HepG2 (cell line): ENCODE results near the gene POC1A. TPM values are rescaled to one million over a fixed set of nuclear protein-coding genes. Genes with fewer than 3 reads are reported as not detected.

Source experiments
- HOXD1 ChIP-seq: sonication (generic); formaldehyde crosslinking; IDR thresholded peaks from 2 replicates; pipeline ENCODE4 v1.5.0; 2020; ENCODE audit warnings: missing genetic modification reagents
- MAZ ChIP-seq, 2 experiments: sonication (generic) in 1 of 2; formaldehyde crosslinking in 1 of 2; IDR thresholded peaks; 2 replicates each; pipeline versions ENCODE4 v1.5.0 to v1.6.1; 2012 to 2020; ENCODE audit warnings: low read depth in 2 of 2, mild to moderate bottlenecking in 2 of 2, borderline replicate concordance in 1 of 2, improper control_type of control experiment in 1 of 2, low read length in 1 of 2, missing genetic modification reagents in 1 of 2, moderate library complexity in 1 of 2
- MED8 ChIP-seq: sonication (generic); formaldehyde crosslinking; IDR thresholded peaks from 2 replicates; pipeline ENCODE4 v1.8.1; 2023; ENCODE audit warnings: mild to moderate bottlenecking, missing genetic modification reagents; ENCODE audit not compliant: insufficient replicate concordance
- NCOA1 ChIP-seq: sonication (generic); formaldehyde crosslinking; IDR thresholded peaks from 2 replicates; pipeline ENCODE4 v1.9.0; 2021; ENCODE audit warnings: missing genetic modification reagents
- NFRKB ChIP-seq: fragments of 450-650 bp; IDR thresholded peaks from 2 replicates; pipeline ENCODE4 v1.6.1; 2017
- POLR2AphosphoS5 ChIP-seq: IDR thresholded peaks from 2 replicates; pipeline ENCODE4 v1.6.1; 2012; ENCODE audit warnings: low read depth, low read length
- RAD51 ChIP-seq: fragments of 450-650 bp; IDR thresholded peaks from 2 replicates; pipeline ENCODE4 v1.6.1; 2016; ENCODE audit warnings: borderline replicate concordance
- SPEN ChIP-seq: sonication (generic); formaldehyde crosslinking; IDR thresholded peaks from 2 replicates; pipeline ENCODE4 v1.5.1; 2020; ENCODE audit warnings: low read depth, mild to moderate bottlenecking, missing genetic modification reagents
- STAT5B ChIP-seq: sonication (generic); formaldehyde crosslinking; IDR thresholded peaks from 2 replicates; pipeline ENCODE4 v1.4.0; 2020; ENCODE audit warnings: missing genetic modification reagents
- TCF7 ChIP-seq: sonication (generic); IDR thresholded peaks from 2 replicates; pipeline ENCODE4 v1.6.1; 2016; ENCODE audit warnings: antibody characterized with exemption, low read depth
- ZFY ChIP-seq: sonication (generic); formaldehyde crosslinking; IDR thresholded peaks from 2 replicates; pipeline ENCODE4 v1.4.0; 2020; ENCODE audit warnings: missing genetic modification reagents
- ZSCAN21 ChIP-seq: sonication (generic); formaldehyde crosslinking; IDR thresholded peaks from 2 replicates; pipeline ENCODE4 v1.8.0; 2022; ENCODE audit warnings: mild to moderate bottlenecking, missing genetic modification reagents, moderate library complexity, borderline replicate concordance
- polyA plus RNA-seq, 8 experiments: library from polyadenylated mRNA; depleted of rRNA in 3 of 8; stranded (reverse) in 7 of 8; unstranded in 1 of 8; fragments of >200 nt; fragmentation: Illumina TruSeq in 4 of 8; extraction: Trizol in 4 of 8; gene quantifications; 2 replicates each; pipeline versions ENCODE4 v1.2.1 to v1.2.3, GENCODE V29; 2011 to 2016; ENCODE audit warnings: low read depth in 4 of 8, missing spikeins in 1 of 8, mixed read lengths in 1 of 8; ENCODE audit not compliant: insufficient read depth in 1 of 8
- total RNA-seq, 5 experiments: library from RNA; depleted of rRNA; stranded (reverse); fragments of >200 nt; fragmentation: Illumina TruSeq; extraction: Trizol; gene quantifications; 2 replicates each; pipeline ENCODE4 v1.2.3, GENCODE V29; 2016; ENCODE audit warnings: low read depth in 1 of 5
- TF ChIP-seq, protein P1 (sequence below): sonication (generic); formaldehyde crosslinking; IDR thresholded peaks from 2 replicates; pipeline ENCODE4 v1.9.0; 2022; ENCODE audit warnings: missing genetic modification reagents, mild to moderate bottlenecking, borderline replicate concordance
- TF ChIP-seq, protein P2 (sequence below): sonication (generic); formaldehyde crosslinking; IDR thresholded peaks from 2 replicates; pipeline ENCODE4 v1.8.0; 2022; ENCODE audit warnings: missing genetic modification reagents, low read depth, mild to moderate bottlenecking, borderline replicate concordance
- TF ChIP-seq, protein P3 (sequence below): IDR thresholded peaks from 2 replicates; pipeline ENCODE4 v1.6.1; 2016; ENCODE audit warnings: missing compliant biosample characterization, missing genetic modification reagents, borderline replicate concordance
- TF ChIP-seq, protein P4 (sequence below): IDR thresholded peaks from 2 replicates; pipeline ENCODE4 v1.6.1; 2012; ENCODE audit warnings: inconsistent platforms
- TF ChIP-seq, protein P5 (sequence below): sonication (generic); formaldehyde crosslinking; IDR thresholded peaks from 2 replicates; pipeline ENCODE4 v1.4.0; 2020; ENCODE audit warnings: mild to moderate bottlenecking, missing genetic modification reagents
- TF ChIP-seq, protein P6 (sequence below): sonication (generic); formaldehyde crosslinking; IDR thresholded peaks from 2 replicates; pipeline ENCODE4 v1.4.0; 2020; ENCODE audit warnings: mild to moderate bottlenecking, missing genetic modification reagents
- TF ChIP-seq, protein P7 (sequence below): IDR thresholded peaks from 2 replicates; pipeline ENCODE4 v1.6.1; 2016; ENCODE audit warnings: low read depth, control low read depth

Gene POC1A
- total and polyA plus RNA-seq, 2 of the 13 experiments (the other 11 are each of a cell fraction or from before 2014, with no cell fraction given) = 14.6 to 20.0 TPM

DNA sequence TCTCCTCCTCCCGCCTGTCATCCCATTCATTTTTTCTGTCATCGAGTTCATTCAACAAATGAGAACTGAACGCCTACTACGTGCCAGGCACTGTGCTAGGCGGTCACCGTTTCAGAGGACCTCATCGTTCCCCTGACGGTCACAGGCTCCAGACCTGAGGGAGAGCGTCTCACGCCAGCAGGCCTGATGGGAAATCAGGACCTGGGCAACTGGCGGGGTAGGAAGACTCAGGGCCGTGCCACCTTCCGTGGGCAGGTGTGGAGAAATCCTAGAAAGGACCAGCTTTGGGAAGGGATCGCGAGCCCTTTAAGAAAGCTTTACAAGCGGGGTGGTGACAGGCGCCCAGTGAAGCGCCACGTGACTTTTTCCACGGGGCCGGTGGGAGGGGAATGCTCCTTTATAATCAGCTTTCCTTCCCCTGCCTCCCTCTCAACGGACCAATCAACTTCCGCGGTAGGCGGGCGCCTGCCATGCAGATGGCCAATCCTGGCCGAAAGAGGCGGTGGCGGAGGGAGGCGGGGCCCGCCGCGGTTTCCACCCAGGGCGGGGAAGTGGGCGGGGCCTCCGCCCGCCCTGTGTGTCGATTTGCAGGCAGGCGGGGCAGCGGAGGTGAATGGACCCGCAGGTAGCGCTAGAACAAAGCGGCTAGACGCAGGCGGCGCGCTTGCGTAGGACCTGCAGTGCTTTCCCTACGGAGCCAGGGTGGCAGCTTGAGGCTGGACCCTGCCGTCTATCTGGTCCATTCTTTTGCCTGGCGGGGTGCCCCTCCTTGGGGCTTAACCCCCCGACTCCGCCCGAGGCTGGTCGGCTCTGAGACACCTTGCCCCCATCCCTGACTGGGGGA is 97.0 kb downstream of the POC1A start (continued):
- TF ChIP-seq, protein P1, sequence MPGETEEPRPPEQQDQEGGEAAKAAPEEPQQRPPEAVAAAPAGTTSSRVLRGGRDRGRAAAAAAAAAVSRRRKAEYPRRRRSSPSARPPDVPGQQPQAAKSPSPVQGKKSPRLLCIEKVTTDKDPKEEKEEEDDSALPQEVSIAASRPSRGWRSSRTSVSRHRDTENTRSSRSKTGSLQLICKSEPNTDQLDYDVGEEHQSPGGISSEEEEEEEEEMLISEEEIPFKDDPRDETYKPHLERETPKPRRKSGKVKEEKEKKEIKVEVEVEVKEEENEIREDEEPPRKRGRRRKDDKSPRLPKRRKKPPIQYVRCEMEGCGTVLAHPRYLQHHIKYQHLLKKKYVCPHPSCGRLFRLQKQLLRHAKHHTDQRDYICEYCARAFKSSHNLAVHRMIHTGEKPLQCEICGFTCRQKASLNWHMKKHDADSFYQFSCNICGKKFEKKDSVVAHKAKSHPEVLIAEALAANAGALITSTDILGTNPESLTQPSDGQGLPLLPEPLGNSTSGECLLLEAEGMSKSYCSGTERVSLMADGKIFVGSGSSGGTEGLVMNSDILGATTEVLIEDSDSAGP (CRISPR knock-in tag) = peak; percentile 99
- TF ChIP-seq HOXD1 (CRISPR knock-in tag) = no peak
- TF ChIP-seq TCF7 = 0 out of 2 replicates have a peak, but pooled peaks have one; percentile 5
- TF ChIP-seq, protein P2, sequence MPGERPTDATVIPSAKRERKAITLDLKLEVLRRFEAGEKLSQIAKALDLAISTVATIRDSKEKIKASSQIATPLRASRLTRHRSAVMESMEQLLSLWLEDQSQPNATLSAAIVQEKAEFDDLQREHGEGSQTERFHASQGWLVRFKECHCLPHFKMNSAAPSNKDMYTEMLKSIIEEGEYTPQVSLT (CRISPR knock-in tag) = no peak
- peak; percentile 17; the same call in 1 of the 2 replicates for TF ChIP-seq ZSCAN21
- TF ChIP-seq SPEN = peak; percentile 47; the same call in 1 of the 2 replicates
- TF ChIP-seq MAZ (IDR thresholded peaks at IDR 0.05; ENCODE audit: borderline replicate concordance, low read depth, low read length) = no peak
- no peak; the same call in 1 of the 2 replicates for TF ChIP-seq MAZ (CRISPR knock-in tag; IDR thresholded peaks at IDR 0.05; ENCODE audit: low read depth)
- no peak for TF ChIP-seq NCOA1 (CRISPR knock-in tag)
- TF ChIP-seq, protein P3, sequence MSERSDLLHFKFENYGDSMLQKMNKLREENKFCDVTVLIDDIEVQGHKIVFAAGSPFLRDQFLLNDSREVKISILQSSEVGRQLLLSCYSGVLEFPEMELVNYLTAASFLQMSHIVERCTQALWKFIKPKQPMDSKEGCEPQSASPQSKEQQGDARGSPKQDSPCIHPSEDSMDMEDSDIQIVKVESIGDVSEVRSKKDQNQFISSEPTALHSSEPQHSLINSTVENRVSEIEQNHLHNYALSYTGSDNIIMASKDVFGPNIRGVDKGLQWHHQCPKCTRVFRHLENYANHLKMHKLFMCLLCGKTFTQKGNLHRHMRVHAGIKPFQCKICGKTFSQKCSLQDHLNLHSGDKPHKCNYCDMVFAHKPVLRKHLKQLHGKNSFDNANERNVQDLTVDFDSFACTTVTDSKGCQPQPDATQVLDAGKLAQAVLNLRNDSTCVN (CRISPR knock-in tag) = no peak; the same call in 1 of the 2 replicates
- no peak for TF ChIP-seq STAT5B (CRISPR knock-in tag)
- TF ChIP-seq MED8 (CRISPR knock-in tag) = no peak
- TF ChIP-seq ZFY = peak; percentile 22; the same call in 1 of the 2 replicates
- TF ChIP-seq, protein P4, sequence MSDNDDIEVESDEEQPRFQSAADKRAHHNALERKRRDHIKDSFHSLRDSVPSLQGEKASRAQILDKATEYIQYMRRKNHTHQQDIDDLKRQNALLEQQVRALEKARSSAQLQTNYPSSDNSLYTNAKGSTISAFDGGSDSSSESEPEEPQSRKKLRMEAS = peak; percentile 84
- TF ChIP-seq, protein P5, sequence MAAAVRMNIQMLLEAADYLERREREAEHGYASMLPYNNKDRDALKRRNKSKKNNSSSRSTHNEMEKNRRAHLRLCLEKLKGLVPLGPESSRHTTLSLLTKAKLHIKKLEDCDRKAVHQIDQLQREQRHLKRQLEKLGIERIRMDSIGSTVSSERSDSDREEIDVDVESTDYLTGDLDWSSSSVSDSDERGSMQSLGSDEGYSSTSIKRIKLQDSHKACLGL (CRISPR knock-in tag) = peak; percentile 13
- TF ChIP-seq, protein P6, sequence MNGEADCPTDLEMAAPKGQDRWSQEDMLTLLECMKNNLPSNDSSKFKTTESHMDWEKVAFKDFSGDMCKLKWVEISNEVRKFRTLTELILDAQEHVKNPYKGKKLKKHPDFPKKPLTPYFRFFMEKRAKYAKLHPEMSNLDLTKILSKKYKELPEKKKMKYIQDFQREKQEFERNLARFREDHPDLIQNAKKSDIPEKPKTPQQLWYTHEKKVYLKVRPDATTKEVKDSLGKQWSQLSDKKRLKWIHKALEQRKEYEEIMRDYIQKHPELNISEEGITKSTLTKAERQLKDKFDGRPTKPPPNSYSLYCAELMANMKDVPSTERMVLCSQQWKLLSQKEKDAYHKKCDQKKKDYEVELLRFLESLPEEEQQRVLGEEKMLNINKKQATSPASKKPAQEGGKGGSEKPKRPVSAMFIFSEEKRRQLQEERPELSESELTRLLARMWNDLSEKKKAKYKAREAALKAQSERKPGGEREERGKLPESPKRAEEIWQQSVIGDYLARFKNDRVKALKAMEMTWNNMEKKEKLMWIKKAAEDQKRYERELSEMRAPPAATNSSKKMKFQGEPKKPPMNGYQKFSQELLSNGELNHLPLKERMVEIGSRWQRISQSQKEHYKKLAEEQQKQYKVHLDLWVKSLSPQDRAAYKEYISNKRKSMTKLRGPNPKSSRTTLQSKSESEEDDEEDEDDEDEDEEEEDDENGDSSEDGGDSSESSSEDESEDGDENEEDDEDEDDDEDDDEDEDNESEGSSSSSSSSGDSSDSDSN = peak; percentile 63
- TF ChIP-seq POLR2AphosphoS5 = peak; percentile 51
- TF ChIP-seq, protein P7, sequence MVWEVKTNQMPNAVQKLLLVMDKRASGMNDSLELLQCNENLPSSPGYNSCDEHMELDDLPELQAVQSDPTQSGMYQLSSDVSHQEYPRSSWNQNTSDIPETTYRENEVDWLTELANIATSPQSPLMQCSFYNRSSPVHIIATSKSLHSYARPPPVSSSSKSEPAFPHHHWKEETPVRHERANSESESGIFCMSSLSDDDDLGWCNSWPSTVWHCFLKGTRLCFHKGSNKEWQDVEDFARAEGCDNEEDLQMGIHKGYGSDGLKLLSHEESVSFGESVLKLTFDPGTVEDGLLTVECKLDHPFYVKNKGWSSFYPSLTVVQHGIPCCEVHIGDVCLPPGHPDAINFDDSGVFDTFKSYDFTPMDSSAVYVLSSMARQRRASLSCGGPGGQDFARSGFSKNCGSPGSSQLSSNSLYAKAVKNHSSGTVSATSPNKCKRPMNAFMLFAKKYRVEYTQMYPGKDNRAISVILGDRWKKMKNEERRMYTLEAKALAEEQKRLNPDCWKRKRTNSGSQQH (CRISPR knock-in tag) = no peak; the same call in 1 of the 2 replicates
- TF ChIP-seq RAD51 = peak; percentile 82
- TF ChIP-seq NFRKB = no peak
